Body of pancreas (tissue), 4 donors: ENCODE data around the gene RASA3. TPM values are rescaled to one million over a fixed set of nuclear protein-coding genes. Genes with fewer than 3 reads are reported as not detected.

Source experiments
- ATAC-seq: fragments of 150-250 bp; one replicate; pipeline ENCODE4 v1.9.1; 2016
- DNase-seq, 4 donors: peaks; one replicate each; pipeline ENCODE4 v3.0.0-alpha.2; 2019
- H3K27ac ChIP-seq, 4 donors: fragments of 200-600 bp; sonication (generic); 1 replicate in 3 of 4; 2 replicates in 1 of 4; pipeline versions ENCODE4 v1.5.1 to v1.6.1; 2016 to 2019; ENCODE audit warnings: mild to moderate bottlenecking in 1 of 4, mixed read lengths in 1 of 4, moderate library complexity in 1 of 4
- H3K27me3 ChIP-seq, 2 donors: fragments of 200-600 bp; sonication (generic); one replicate each; pipeline ENCODE4 v1.6.0; 2016; ENCODE audit warnings: mild to moderate bottlenecking in 1 of 2
- H3K36me3 ChIP-seq, 2 donors: fragments of 200-600 bp; sonication (generic); replicated peaks in 1 of 2; 2 replicates each; pipeline ENCODE4 v1.5.1; 2016; ENCODE audit warnings: low read depth in 2 of 2; ENCODE audit not compliant: insufficient read depth in 1 of 2
- H3K4me1 ChIP-seq: fragments of 200-600 bp; sonication (generic); one replicate; pipeline ENCODE4 v1.6.0; 2016
- H3K4me3 ChIP-seq, 2 donors: fragments of 200-600 bp; sonication (generic); 1 replicate in 1 of 2; 2 replicates in 1 of 2; pipeline ENCODE4 v1.5.1; 2016 to 2019
- H3K9me3 ChIP-seq, 3 donors: fragments of 200-600 bp; sonication (generic); 1 replicate in 2 of 3; 2 replicates in 1 of 3; pipeline ENCODE4 v1.5.1; 2016
- POLR2A ChIP-seq, 3 donors: fragments of 450-650 bp; IDR thresholded peaks; one replicate each; pipeline ENCODE4 v1.6.1; 2016; ENCODE audit warnings: antibody characterized with exemption in 3 of 3, mild to moderate bottlenecking in 2 of 3
- WGBS, 2 donors: methylation state at CpG; one replicate each; pipeline ENCODE4 v1.1.5; 2017; 5-methylcytosine and 5-hydroxymethylcytosine counted together
- intact Hi-C: fragments of 100-400 bp; cut with DNase I; formaldehyde crosslinking; loops from one replicate; pipeline ENCODE4 v1.15.1; 2023
- total RNA-seq, 2 donors: library from RNA; depleted of rRNA; stranded (reverse); fragments of >200 nt; gene quantifications; one replicate each; pipeline ENCODE4 v1.1.0, GENCODE V29; 2016
- TF ChIP-seq, protein P1 (sequence below), 7 experiments: fragments of 450-650 bp in 4 of 7; fragments of 200-600 bp in 3 of 7; sonication (generic) in 3 of 7; IDR thresholded peaks; one replicate each; pipeline ENCODE4 v1.5.1; 2016 to 2019; ENCODE audit warnings: antibody characterized with exemption in 7 of 7

Gene RASA3
- total RNA-seq, 2 donors from 2014 or later = 10.2 to 19.2 TPM

DNA sequence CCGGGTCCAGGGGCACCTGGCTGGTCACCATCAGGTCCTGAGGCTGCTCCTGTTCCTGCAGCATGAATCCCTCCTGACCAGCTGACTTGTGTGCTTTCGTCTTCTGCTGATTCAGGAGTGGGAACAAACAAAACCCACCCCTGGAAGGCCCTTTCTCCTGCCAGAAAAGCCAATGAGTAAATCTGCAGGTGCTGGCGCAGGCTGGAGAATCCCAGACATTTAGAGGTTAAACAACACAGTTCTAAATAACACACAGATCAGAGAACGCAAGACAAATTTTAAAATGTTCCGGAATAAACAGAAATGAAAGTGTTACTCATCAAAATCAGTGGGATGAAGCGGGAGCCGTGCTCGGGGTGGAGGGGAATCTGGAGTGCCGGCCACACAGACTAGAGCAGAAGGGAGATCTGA, 97.9 kb downstream of the RASA3 start:
- Histone ChIP-seq H3K4me1 (peaks cover 6% of the 10 kb centered on the region), H3K36me3 (no peaks in the 10 kb centered on the region), H3K9me3 (no peaks in the 10 kb centered on the region), H3K27ac (no peak overlapping the region), H3K27me3 (no peaks in the 10 kb centered on the region), H3K4me3 (no peak overlapping the region)
- TF ChIP-seq, protein P1, sequence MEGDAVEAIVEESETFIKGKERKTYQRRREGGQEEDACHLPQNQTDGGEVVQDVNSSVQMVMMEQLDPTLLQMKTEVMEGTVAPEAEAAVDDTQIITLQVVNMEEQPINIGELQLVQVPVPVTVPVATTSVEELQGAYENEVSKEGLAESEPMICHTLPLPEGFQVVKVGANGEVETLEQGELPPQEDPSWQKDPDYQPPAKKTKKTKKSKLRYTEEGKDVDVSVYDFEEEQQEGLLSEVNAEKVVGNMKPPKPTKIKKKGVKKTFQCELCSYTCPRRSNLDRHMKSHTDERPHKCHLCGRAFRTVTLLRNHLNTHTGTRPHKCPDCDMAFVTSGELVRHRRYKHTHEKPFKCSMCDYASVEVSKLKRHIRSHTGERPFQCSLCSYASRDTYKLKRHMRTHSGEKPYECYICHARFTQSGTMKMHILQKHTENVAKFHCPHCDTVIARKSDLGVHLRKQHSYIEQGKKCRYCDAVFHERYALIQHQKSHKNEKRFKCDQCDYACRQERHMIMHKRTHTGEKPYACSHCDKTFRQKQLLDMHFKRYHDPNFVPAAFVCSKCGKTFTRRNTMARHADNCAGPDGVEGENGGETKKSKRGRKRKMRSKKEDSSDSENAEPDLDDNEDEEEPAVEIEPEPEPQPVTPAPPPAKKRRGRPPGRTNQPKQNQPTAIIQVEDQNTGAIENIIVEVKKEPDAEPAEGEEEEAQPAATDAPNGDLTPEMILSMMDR (IDR thresholded peaks at IDR 0.05) = no peak
- no peak for TF ChIP-seq POLR2A (IDR thresholded peaks at IDR 0.05)
- DNase-seq = no peak
- intact Hi-C loops = no loop called here
- ATAC-seq = no peak
- 70 to 86% methylated on average over 9 of the region's 9 CpGs for WGBS, 2 donors

DNA sequence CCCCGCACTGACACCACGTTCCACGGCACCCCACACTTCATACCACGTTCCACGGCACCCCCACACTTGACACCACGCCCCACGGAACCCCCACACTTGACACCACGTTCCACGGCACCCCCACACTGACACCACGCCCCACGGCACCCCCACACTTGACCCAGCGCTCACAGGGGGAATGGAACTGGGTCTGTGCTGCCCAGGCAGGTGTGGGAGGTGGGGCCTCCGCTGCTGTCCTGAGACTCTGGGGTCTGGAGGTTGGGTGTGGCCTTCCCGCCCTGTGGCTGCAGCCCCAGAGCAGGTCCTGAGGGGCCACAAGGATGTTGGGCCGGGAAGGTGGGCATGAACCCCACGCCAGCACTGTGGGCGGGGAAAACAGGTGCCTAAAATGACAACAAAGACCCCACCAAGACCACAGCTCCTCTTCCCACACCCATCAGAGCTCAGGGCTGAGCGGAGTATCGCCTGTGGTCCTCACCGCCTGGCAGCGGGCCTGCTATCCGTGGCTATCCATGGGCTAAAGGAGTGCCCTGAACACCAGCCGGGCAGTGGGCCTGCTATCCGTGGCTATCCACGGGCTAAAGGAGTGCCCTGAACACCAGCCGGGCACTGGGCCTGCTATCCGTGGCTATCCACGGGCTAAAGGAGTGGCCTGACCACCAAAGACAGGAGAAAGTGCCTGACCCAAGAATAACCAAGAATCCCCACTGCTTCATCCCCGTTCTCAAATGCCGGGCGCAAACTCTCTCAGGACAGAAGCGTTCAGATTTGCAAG, 98.7 kb downstream of the RASA3 start:
- peaks cover 6% of the 10 kb centered on the region for H3K4me1 ChIP-seq
- no peak overlapping the region for H3K27ac ChIP-seq

DNA sequence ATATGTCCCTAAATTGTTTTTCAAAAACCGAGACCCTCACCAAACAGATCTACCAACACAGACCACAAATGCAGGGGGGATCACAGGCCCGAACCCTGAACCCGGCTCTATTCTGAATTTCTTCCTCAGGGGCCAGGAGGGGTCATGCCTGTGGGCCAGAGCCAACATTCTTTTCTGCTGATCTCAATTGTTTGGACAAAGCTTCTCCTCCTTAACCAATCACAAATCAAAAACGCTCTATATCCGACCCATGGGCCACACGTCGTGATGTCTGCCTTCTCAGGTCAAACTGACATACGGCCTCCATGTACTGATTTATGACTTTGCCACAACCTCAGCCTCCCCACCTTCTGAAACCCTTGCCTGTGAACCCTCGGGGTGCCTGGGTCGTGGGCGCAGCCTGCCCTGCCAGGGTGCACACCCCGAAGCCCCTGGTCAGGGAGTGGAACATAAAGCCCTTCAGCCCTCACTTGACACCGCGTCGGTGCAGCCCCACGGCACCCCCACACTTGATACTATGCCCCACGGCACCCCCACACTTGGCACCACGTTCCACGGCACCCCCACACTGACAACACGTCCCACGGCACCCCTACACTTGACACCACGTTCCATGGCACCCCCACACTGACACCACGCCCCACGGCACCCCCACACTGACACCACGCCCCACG, 100.2 kb downstream of the RASA3 start:
- no peaks in the 10 kb centered on the region for H3K36me3 ChIP-seq
- intact Hi-C loops = no loop called here
- no peaks in the 10 kb centered on the region for H3K9me3 ChIP-seq
- no peak overlapping the region for H3K4me3 ChIP-seq
- H3K4me1 ChIP-seq = peaks cover 6% of the 10 kb centered on the region
- peak in 2 of 4 donors; percentile 35 to 48 for DNase-seq
- ATAC-seq = peak; percentile 84
- no peaks in the 10 kb centered on the region for H3K27me3 ChIP-seq
- no peak overlapping the region for H3K27ac ChIP-seq
- WGBS, 2 donors = 73 to 84% methylated on average over 25 of the region's 26 CpGs
- no peak for TF ChIP-seq POLR2A (IDR thresholded peaks at IDR 0.05)

More for the DNA sequence above, 98.7 kb downstream of the RASA3 start:
- no peaks in the 10 kb centered on the region for H3K27me3 ChIP-seq
- ATAC-seq = no peak
- intact Hi-C loops = no loop called here
- H3K36me3 ChIP-seq = no peaks in the 10 kb centered on the region
- no peaks in the 10 kb centered on the region for H3K9me3 ChIP-seq
- DNase-seq = no peak
- H3K4me3 ChIP-seq = no peak overlapping the region
- TF ChIP-seq POLR2A (IDR thresholded peaks at IDR 0.05) = no peak
- TF ChIP-seq, protein P1 (IDR thresholded peaks at IDR 0.05) = no peak
- WGBS, 2 donors = 96 to 100% methylated on average over 4 to 27 of the region's 32 CpGs

DNA sequence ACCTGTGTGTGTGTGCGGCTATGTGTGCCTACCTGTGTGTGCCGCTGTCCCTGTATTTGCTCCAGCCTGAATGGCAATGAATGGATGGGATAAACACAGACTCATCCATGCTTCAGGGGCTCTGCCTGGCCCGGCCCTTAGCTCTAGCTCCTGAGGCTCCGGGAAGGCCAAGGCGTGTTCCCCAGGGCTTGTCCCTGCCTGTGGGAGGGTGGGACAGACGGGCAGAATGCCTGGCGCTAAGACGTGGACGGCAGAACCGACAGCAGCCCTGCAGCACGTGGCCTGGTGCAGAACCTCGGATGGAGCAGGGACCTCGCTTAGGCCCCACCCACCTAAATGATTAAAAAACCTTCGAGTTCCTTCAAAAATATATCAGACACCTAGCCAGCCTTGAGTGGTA, 100.8 kb downstream of the RASA3 start:
- DNase-seq = no peak
- no peak overlapping the region for H3K27ac ChIP-seq
- peak; percentile 10 for ATAC-seq

More for the DNA sequence above, 100.8 kb downstream of the RASA3 start:
- no peaks in the 10 kb centered on the region for H3K36me3 ChIP-seq
- intact Hi-C loops = no loop called here
- H3K4me1 ChIP-seq = peaks cover 6% of the 10 kb centered on the region
- no peaks in the 10 kb centered on the region for H3K9me3 ChIP-seq
- TF ChIP-seq, protein P1 (IDR thresholded peaks at IDR 0.05) = no peak
- H3K4me3 ChIP-seq = no peak overlapping the region
- H3K27me3 ChIP-seq = no peaks in the 10 kb centered on the region
- 77 to 82% methylated on average over 13 to 14 of the region's 14 CpGs for WGBS, 2 donors
